Sigmoid colon (tissue), 7 donors: Measurements from ENCODE around the gene GRIK1. TPM values are rescaled to one million over a fixed set of nuclear protein-coding genes. Genes with fewer than 3 reads are reported as not detected.

ENCODE experiments used
- DNase-seq: peaks from one replicate; pipeline ENCODE4 v3.0.0-alpha.2; 2019
- H3K27ac ChIP-seq, 4 donors: fragments of 200-600 bp; sonication (generic); one replicate each; pipeline ENCODE4 v1.5.1; 2016 to 2019; ENCODE audit warnings: mild to moderate bottlenecking in 1 of 4
- H3K27me3 ChIP-seq, 3 donors: fragments of 200-600 bp; sonication (generic); one replicate each; pipeline ENCODE4 v1.5.1; 2019; ENCODE audit warnings: mild to moderate bottlenecking in 1 of 3
- H3K36me3 ChIP-seq, 4 donors: fragments of 200-600 bp; sonication (generic); one replicate each; pipeline ENCODE4 v1.5.1; 2016 to 2019
- H3K4me1 ChIP-seq, 4 donors: fragments of 200-600 bp; sonication (generic); one replicate each; pipeline ENCODE4 v1.5.1; 2017 to 2019
- H3K4me3 ChIP-seq, 4 donors: fragments of 200-600 bp; sonication (generic); one replicate each; pipeline ENCODE4 v1.5.1; 2017 to 2019; ENCODE audit warnings: mild to moderate bottlenecking in 2 of 4, moderate library complexity in 1 of 4
- H3K9me3 ChIP-seq, 4 donors: fragments of 200-600 bp in 3 of 4; sonication (generic) in 3 of 4; one replicate each; pipeline versions ENCODE4 v1.5.1 to v1.6.1; 2013 to 2019
- CTCF ChIP-seq, 4 experiments: fragments of 450-650 bp in 3 of 4; fragments of 200-600 bp in 1 of 4; IDR thresholded peaks; one replicate each; pipeline ENCODE4 v1.5.1; 2016 to 2019; ENCODE audit warnings: antibody characterized with exemption in 4 of 4, mild to moderate bottlenecking in 3 of 4, moderate library complexity in 2 of 4
- EP300 ChIP-seq, 4 donors: sonication (generic); formaldehyde crosslinking; IDR thresholded peaks; one replicate each; pipeline ENCODE4 v1.6.1; 2017; ENCODE audit warnings: antibody characterized with exemption in 4 of 4
- POLR2A ChIP-seq, 2 donors: fragments of 450-650 bp; IDR thresholded peaks; one replicate each; pipeline ENCODE4 v1.6.1; 2016; ENCODE audit warnings: antibody characterized with exemption in 2 of 2, mild to moderate bottlenecking in 2 of 2, moderate library complexity in 2 of 2
- POLR2AphosphoS5 ChIP-seq, 4 donors: sonication (generic); formaldehyde crosslinking; IDR thresholded peaks; one replicate each; pipeline ENCODE4 v1.6.1; 2017; ENCODE audit warnings: antibody characterized with exemption in 4 of 4
- WGBS, 2 donors: extraction: QIAGEN DNeasy Blood & Tissue Kit; methylation state at CpG; one replicate each; pipeline ENCODE4 v1.1.7; 2013; 5-methylcytosine and 5-hydroxymethylcytosine counted together
- intact Hi-C: fragments of 100-400 bp; cut with DNase I; formaldehyde crosslinking; loops from one replicate; pipeline ENCODE4 v1.15.1; 2023
- polyA plus RNA-seq, 3 donors: library from polyadenylated mRNA; stranded (reverse); fragments of 200-250 nt; gene quantifications; one replicate each; pipeline ENCODE4 v1.2.3, GENCODE V29; 2013
- total RNA-seq, 4 donors: library from RNA; depleted of rRNA; stranded (reverse); fragments of >200 nt; gene quantifications; one replicate each; pipeline ENCODE4 v1.1.0, GENCODE V29; 2016
- donor health status: healthy with polysubstance abuse.
- donor health status: Bipolar disorder and iron deficiency.
- donor health status: healthy.

Gene GRIK1
- total and polyA plus RNA-seq, 7 donors = under 0.01 to 0.49 (median 0.13) TPM; not detected in 4

GRCh38 chr21:29751473-29752185, 188.2 kb downstream of the GRIK1 start:
- intact Hi-C loops = no loop called here
- Histone ChIP-seq H3K4me1 (no peaks in the 10 kb centered on the region), H3K36me3 (no peaks in the 10 kb centered on the region), H3K4me3 (no peak overlapping the region), H3K27me3 (no peaks in the 10 kb centered on the region), H3K27ac (no peak overlapping the region), H3K9me3 (no peaks in the 10 kb centered on the region)
- no peak for DNase-seq
- TF ChIP-seq CTCF (IDR thresholded peaks at IDR 0.05) (no peak), EP300 (IDR thresholded peaks at IDR 0.05) (no peak), POLR2A (IDR thresholded peaks at IDR 0.05) (no peak), POLR2AphosphoS5 (IDR thresholded peaks at IDR 0.05) (no peak)
- WGBS, 2 donors = 94 to 96% methylated on average over 7 of the region's 7 CpGs

- 93 to 97% methylated on average over 1 of the region's 1 CpG for WGBS, 2 donors
- Histone ChIP-seq H3K27me3 (no peaks in the 10 kb centered on the region), H3K9me3 (no peaks in the 10 kb centered on the region), H3K4me3 (no peak overlapping the region), H3K36me3 (no peaks in the 10 kb centered on the region), H3K27ac (no peak overlapping the region), H3K4me1 (no peaks in the 10 kb centered on the region)
- no peak for TF ChIP-seq EP300 (IDR thresholded peaks at IDR 0.05)
- TF ChIP-seq CTCF (IDR thresholded peaks at IDR 0.05) = no peak
- TF ChIP-seq POLR2A (IDR thresholded peaks at IDR 0.05) = no peak
- TF ChIP-seq POLR2AphosphoS5 (IDR thresholded peaks at IDR 0.05) = no peak
- intact Hi-C loops = no loop called here
- no peak for DNase-seq
Observed at GRCh38 chr21:29749957-29750356, 189.8 kb downstream of the GRIK1 start.

GRCh38 chr21:29749223-29749622, 190.6 kb downstream of the GRIK1 start:
- Histone ChIP-seq H3K27ac (no peak overlapping the region), H3K36me3 (no peaks in the 10 kb centered on the region), H3K27me3 (no peaks in the 10 kb centered on the region), H3K9me3 (no peaks in the 10 kb centered on the region), H3K4me1 (no peaks in the 10 kb centered on the region), H3K4me3 (no peak overlapping the region)
- intact Hi-C loops = no loop called here
- no peak for DNase-seq
- 93 to 98% methylated on average over 3 of the region's 3 CpGs for WGBS, 2 donors
- no peak for TF ChIP-seq POLR2A (IDR thresholded peaks at IDR 0.05)
- TF ChIP-seq EP300 (IDR thresholded peaks at IDR 0.05) = no peak
- no peak for TF ChIP-seq CTCF (IDR thresholded peaks at IDR 0.05)
- no peak for TF ChIP-seq POLR2AphosphoS5 (IDR thresholded peaks at IDR 0.05)

GRCh38 chr21:29748391-29749167, 191.2 kb downstream of the GRIK1 start:
- Histone ChIP-seq H3K36me3 (no peaks in the 10 kb centered on the region), H3K4me3 (no peak overlapping the region), H3K27ac (peak overlapping the region in 2 of 4 donors; percentile 8 to 21), H3K27me3 (no peaks in the 10 kb centered on the region), H3K9me3 (no peaks in the 10 kb centered on the region), H3K4me1 (no peaks in the 10 kb centered on the region)
- no peak for TF ChIP-seq POLR2A (IDR thresholded peaks at IDR 0.05)
- no peak for TF ChIP-seq CTCF (IDR thresholded peaks at IDR 0.05)
- no peak for TF ChIP-seq POLR2AphosphoS5 (IDR thresholded peaks at IDR 0.05)
- TF ChIP-seq EP300 (IDR thresholded peaks at IDR 0.05) = no peak
- DNase-seq = no peak
- WGBS, 2 donors = 75 to 76% methylated on average over 8 of the region's 8 CpGs
- intact Hi-C loops = no loop called here
